Stimulated activated naive CD4-positive, alpha-beta T cell treated with Interleukin-2 at 50 U/mL for 16 hours (primary cell): ENCODE data around the gene SLC7A8.
A peak's percentile ranks its signal among the peaks of the same experiment; 100 is the strongest.

Source experiments
- DNase-seq: peaks from one replicate; lab custom pipeline; 2025; lab: John Stamatoyannopoulos, UW

Gene SLC7A8

DNA sequence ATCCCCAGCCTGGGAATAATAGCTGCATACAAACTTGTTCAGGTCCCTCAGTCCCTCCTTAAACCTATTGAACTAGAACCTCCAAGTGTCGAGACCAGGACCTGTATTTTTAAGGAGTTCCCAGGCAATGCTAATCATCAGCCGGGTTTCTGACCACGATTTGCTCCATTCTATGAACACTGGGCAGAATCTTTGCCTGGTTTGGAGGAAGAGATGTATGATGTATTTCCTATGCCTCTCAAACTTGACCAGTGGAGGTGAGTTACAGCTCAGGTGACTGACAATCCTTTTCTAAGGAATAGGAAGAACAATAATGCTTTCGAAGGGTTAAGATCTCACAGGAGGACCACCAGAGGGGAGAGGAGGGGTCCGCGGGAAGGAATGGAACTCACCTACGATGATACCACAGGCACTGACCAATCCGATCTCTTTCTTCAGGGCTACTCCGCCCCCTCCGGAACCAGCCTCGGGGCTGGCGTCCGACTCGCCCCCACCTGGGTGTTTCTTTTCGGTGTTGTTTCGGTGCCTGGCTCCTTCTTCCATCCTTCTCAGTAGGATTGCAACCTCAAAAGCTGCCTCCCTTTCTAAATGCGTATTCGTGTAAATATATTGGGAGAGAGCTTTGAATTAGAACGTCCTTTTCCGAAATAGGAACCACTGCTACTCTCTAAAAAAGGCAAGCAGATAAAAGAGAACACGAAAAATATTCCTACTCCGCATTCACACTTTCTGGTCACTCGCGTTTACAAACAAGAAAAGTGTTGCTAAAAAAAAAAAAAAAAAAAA, 895 bp downstream of the SLC7A8 start:
- peak; percentile 11 for DNase-seq

GRCh38 chr14:23181946-23182345, 1.5 kb downstream of the SLC7A8 start:
- no peak for DNase-seq

DNA sequence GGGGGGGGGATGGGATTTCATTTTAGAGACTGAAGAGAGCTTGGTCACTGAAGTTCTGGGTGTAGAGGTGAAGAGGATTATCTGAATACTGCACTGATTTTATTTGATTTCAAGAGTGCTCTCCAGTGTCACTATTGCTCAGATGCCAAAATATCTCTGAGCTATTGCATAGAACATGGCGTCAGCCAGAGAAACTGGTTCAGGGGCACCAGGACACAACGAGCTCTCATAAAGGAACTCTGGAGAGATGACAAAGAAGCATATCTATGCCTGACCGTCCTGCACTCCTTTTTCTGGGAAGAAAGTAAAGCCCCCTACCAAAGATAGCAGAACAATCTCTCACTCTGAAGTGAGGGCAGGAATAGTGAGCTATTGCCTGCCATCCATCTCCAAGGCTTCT, 2.0 kb downstream of the SLC7A8 start:
- DNase-seq, result no peak

DNA sequence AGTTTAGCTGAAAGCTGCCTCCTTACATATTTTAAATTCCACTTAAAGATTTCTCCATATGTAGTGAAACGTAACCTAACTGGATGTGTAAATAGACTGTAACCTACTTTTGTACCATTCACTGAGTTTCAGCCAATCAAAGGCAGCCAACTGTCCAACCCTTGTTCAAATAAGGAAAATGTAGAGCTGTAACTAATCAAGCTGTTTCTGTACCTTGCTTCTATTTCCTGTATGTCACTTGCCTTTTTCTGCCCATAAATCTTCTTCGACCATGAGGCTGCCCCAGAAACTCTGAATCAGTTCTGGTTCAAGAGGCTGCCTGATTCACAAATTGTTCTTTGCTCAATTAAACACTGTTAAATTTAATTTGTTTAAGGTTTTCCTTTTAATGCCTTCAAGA, 6.3 kb downstream of the SLC7A8 start:
- no peak for DNase-seq

- no peak for DNase-seq
Observed at GRCh38 chr14:23175823-23176222, 7.6 kb downstream of the SLC7A8 start.

DNA sequence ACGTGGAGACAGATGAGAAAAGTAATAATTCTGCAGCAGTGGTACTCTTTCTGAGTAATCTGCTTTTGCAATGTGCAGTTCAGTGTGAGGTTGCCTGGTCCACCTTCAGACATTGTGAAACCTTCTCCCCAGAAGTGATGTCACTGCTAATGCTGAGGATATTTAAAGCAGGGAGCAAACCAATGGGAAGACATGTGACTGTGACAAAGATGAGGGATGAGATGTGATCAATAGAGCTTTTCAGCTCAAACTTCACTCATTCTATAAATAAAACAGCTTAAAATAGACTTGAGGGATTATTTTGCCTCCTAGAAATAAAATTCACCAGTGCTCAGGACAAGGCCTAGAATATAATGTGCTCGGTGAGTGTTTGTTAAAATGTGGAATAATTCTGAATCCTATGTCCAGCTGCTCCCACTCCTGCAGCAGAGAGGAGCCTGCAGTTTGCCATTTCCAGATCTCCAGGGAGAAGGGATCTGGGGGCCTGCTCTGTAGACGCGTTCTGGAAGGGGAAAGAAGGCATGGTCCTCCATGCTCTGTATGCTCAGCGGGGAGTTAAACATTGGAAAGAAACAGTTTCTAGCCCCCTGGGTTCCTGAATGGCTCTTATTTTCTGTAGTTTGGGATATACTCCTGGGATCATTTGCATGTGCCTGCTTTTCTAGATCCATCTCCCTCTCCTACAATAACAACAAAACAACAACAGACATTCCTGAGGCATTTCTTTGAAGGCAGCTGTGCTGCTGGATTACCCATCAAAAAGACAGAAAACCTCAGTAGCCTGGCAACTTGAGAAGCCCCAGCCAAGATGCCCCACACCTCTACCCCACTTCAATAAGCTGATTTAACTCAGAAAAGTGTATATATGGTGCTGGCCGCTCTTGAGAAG, 8.9 kb downstream of the SLC7A8 start:
- DNase-seq, result no peak

- DNase-seq, result no peak
Observed at GRCh38 chr14:23173796-23174195, 9.7 kb downstream of the SLC7A8 start.

GRCh38 chr14:23173031-23173430, 10.4 kb downstream of the SLC7A8 start:
- no peak for DNase-seq

DNA sequence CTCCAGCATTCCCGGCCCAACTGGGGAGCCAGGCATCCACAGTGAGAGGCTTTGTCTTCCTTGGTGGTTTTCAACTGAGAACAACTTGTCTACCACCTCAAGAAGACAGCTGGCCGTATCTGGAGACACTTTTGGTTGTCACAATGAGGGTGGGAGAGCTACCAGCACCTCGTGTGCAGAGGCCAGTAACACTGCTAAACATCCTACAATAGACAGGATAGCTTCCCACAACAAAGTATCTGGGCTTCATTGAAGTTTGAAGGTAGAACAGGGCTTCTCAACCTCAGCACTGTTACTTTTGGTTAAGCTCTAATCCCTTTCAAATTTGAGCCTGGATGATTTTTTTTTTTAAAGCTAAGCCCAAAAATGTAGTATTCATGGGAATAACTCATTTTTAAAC, 10.9 kb downstream of the SLC7A8 start:
- DNase-seq, result no peak

GRCh38 chr14:23172096-23172495, 11.4 kb downstream of the SLC7A8 start:
- DNase-seq, result no peak

GRCh38 chr14:23171222-23171975, 12.1 kb downstream of the SLC7A8 start:
- DNase-seq, result no peak

DNA sequence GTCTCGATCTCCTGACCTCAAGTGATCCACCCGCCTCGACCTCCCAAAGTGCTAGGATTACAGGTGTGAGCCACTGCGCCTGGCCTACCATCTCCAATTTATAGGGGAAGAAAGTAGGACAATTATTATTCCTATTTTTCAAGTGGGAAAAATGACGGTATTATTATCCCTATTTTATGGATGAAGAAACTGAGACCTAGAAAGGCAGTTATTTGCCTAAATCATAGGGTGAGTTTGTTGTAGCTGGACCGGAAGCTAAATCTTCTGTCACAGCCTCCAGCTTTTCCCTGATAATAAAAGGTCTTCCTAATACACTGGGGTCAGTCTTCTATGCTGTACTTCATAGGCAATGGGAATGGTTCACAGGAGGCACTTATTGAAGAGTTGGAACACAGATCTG, 13.8 kb downstream of the SLC7A8 start:
- no peak for DNase-seq

DNA sequence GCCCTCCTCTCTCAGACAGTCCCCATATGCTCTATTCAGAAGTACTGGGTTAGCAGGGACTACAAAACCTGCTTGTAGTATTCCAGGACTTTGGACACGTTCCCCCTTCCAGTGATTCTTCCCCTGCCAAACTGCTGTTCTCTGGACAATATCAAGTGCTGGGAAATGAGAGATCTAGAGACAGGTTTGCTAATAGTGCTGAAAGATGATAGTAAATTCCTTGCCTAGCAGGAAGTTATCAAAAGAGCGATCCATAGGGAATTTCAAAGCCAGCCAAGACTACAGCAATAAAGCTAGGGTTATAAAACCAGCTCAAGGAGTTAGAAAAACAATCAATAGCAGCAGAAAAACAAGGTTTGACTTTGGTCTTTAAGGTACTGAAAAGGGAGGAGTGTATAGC, 15.2 kb downstream of the SLC7A8 start:
- DNase-seq, result no peak

DNA sequence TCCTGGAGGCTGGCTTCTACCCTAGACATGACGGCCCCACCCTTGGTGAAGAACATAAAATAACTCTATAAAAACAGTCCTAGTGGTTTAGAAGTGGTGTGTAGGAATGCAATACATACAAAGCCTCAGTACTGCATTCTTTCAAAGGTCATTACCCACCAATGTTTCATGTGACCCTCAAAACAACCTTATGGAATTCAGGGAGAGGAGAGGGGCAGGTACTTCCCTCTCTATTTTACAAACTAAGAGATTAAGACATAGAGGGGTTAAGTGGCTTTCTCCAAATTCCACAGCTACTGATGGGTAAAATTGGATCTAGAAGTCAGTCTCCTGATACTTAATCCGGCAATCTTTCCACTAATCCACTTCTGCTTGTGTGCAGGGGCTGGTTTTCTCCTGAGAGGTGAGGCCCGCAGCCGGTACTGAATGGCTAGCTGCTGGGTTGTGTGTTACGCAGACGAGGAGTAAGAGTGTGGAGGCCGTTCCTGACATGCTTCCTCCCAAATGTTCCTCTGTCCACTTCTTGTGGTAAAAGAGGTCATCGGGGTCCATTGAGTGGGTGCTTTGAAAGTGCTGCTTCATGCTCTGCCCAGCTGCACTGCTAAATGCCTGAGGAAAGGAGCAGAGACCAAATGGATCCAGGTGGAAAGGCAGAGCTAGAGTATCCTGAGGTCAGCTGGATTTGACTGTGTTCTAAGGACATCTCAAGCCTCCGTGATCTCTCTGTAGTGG, 16.2 kb downstream of the SLC7A8 start:
- no peak for DNase-seq

DNA sequence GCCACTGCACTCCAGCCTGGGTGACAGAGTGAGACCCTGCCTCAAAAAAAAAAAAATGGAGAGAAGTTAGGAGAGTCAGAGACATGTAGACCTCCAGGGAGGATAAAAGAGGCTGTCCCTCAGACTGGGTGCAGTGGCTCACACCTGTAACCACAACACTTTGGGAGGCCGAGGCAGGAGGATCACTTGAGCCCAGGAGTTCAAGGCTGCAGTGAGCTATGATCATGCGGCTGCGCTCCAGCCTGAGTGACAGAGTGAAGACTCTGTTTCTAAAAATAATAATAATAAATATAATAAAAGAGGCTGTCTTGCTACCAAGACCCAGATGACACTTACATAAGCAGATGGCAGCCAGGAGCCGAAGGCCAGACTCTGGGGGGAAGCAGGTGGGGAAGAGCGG, 18.5 kb downstream of the SLC7A8 start:
- no peak for DNase-seq

DNA sequence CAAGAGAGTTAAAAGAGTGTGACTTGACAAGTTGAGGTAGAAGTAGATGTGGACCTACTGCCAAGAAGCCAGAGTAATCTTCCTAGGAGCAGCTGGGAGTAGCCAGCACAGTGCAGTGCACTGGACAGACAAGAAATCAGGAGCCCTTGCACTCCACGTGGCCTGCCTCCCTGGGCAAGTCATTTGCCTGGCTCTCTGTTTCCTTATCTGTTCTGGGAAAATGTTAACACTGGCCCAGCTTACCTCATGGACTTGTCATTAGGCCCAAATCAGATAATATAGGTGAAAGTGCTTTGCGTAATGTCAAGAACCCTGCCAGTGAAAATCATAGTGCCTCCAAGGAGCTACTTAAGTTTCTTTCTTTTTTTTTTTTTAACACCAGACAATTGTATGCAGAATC, 19.2 kb downstream of the SLC7A8 start:
- no peak for DNase-seq

GRCh38 chr14:23163830-23164229, 19.6 kb downstream of the SLC7A8 start:
- DNase-seq, result no peak

GRCh38 chr14:23162800-23163199, 20.7 kb downstream of the SLC7A8 start:
- DNase-seq, result no peak

GRCh38 chr14:23162005-23162404, 21.5 kb downstream of the SLC7A8 start:
- no peak for DNase-seq

DNA sequence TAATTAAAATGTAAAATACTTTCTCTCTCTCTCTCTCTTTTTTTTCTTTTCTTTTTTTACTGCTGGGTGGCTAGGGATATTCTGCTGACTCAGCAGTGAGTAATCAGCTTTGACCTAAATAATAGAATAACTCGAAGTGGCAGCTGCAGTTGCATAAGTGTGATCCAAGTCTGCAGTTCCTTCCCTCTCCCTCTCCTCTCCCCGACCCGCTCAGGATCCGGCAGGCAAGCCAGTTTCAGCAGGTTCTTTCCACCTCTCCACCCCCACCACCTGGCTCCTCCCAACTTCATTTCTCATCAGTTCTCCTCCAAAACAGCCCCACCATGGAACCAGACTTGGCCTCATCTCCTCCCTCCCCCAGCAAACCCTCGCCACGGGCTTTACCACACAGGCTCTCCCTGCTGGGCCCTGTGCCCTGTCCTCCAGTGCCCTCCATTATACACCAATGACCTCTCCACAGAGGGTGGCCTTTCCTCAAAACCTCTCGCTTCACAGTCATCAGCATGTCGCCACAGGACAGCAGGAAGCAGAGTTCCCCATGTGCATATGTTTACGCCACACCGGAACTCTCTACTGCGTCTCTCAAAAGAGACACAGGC, 22.4 kb downstream of the SLC7A8 start:
- DNase-seq, result no peak

DNA sequence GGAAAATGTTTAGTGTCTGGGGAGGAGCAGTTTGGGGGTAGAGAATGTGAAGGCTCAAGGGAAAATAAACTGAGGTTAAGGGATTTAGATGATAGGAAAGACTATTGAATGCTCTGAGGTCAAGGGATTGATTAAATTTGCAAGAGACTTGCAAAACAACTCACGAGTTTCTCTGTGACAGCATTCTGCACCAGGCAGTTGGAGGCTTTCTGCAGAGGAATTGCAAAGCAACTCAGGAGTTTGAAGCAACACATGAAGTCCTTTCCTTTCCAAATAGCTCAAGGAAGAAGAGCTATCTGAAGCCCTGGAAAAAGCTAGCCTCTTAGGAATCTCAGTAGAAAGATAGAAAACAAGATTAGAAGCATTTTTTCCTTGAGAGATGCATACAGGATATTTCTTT, 23.9 kb downstream of the SLC7A8 start:
- DNase-seq, result no peak

DNA sequence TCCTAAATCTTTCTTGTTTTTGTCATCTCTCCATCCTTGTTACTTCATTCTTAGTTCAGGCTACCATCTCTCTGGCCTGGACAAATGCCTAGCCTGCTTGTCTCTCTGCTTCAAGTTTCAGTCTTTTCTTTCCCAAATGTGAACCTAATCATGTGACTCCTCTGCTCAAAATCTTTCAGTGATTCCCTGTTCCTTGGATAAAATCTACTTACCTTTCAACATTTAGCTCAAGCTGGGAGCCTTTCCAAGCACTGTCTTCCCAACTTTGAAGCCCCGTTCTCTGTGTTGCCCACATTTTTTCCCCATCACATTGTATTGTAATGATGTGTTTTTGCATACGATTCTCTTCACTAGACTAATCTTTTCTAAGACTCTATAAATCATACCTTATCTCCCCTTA, 24.7 kb downstream of the SLC7A8 start:
- DNase-seq, result no peak
